Glutamatergic neuron (in vitro differentiated cells): ENCODE measurements around the gene NFATC1. TPM values are rescaled to one million over a fixed set of nuclear protein-coding genes. Genes with fewer than 3 reads are reported as not detected.

Source experiments
- DNase-seq: peaks from one replicate; pipeline ENCODE4 v3.0.0; 2022
- H3K27ac Mint-ChIP-seq: one replicate; pipeline ENCODE4 v1.8.0; 2020; ENCODE audit warnings: mild to moderate bottlenecking, mixed read lengths, inconsistent platforms; ENCODE audit not compliant: unreplicated experiment
- H3K27me3 Mint-ChIP-seq: one replicate; pipeline ENCODE4 v1.8.0; 2020; ENCODE audit warnings: mild to moderate bottlenecking, moderate library complexity, mixed read lengths, inconsistent platforms; ENCODE audit not compliant: unreplicated experiment
- H3K36me3 Mint-ChIP-seq: one replicate; pipeline ENCODE4 v1.8.0; 2020; ENCODE audit warnings: mild to moderate bottlenecking, mixed read lengths, inconsistent platforms; ENCODE audit not compliant: unreplicated experiment
- H3K4me1 Mint-ChIP-seq: one replicate; pipeline ENCODE4 v1.8.0; 2020; ENCODE audit warnings: mild to moderate bottlenecking, low read depth, mixed read lengths, inconsistent platforms; ENCODE audit not compliant: unreplicated experiment
- H3K4me3 Mint-ChIP-seq: one replicate; pipeline ENCODE4 v1.8.0; 2020; ENCODE audit warnings: mild to moderate bottlenecking, mixed read lengths, inconsistent platforms; ENCODE audit not compliant: unreplicated experiment
- H3K9me3 Mint-ChIP-seq: one replicate; pipeline ENCODE4 v1.8.0; 2020; ENCODE audit warnings: mild to moderate bottlenecking, moderate library complexity, mixed read lengths, inconsistent platforms; ENCODE audit not compliant: unreplicated experiment
- CTCF ChIP-seq: fragments of 200-600 bp; sonication (generic); IDR thresholded peaks from one replicate; pipeline ENCODE4 v1.5.0; 2021; ENCODE audit not compliant: partially characterized antibody, unreplicated experiment
- total RNA-seq: library from RNA; stranded (reverse); fragmentation: NEBNext Ultra II Directional; extraction: Animal tissue kit (Norgen Biotek cat#: 25700); gene quantifications from one replicate; pipeline ENCODE4 v1.2.1, GENCODE V29; 2021; ENCODE audit not compliant: unreplicated experiment

Gene NFATC1
- total RNA-seq, 1 donor from 2014 or later, result 5.3 TPM

GRCh38 chr18:79486356-79487182 lies 90.8 kb downstream of the NFATC1 start:
- no peak for TF ChIP-seq CTCF
- H3K27me3 Mint-ChIP-seq, result peaks cover 1% of the 10 kb centered on the region
- peaks cover 7% of the 10 kb centered on the region for H3K9me3 Mint-ChIP-seq
- DNase-seq, result peak; percentile 24
- H3K4me3 Mint-ChIP-seq, result no peak overlapping the region
- no peak overlapping the region for H3K27ac Mint-ChIP-seq
- no peaks in the 10 kb centered on the region for H3K4me1 Mint-ChIP-seq
- no peaks in the 10 kb centered on the region for H3K36me3 Mint-ChIP-seq

- TF ChIP-seq CTCF, result no peak
- H3K4me1 Mint-ChIP-seq, result no peaks in the 10 kb centered on the region
- peaks cover 7% of the 10 kb centered on the region for H3K9me3 Mint-ChIP-seq
- H3K4me3 Mint-ChIP-seq, result no peak overlapping the region
- H3K27me3 Mint-ChIP-seq, result peaks cover 1% of the 10 kb centered on the region
- no peak overlapping the region for H3K27ac Mint-ChIP-seq
- peak; percentile 5 for DNase-seq
- H3K36me3 Mint-ChIP-seq, result no peaks in the 10 kb centered on the region
Observed at GRCh38 chr18:79487183-79487800, 91.6 kb downstream of the NFATC1 start.

- no peak for TF ChIP-seq CTCF
- H3K9me3 Mint-ChIP-seq, result peaks cover 7% of the 10 kb centered on the region
- no peak overlapping the region for H3K27ac Mint-ChIP-seq
- peaks cover 2% of the 10 kb centered on the region for H3K27me3 Mint-ChIP-seq
- H3K4me1 Mint-ChIP-seq, result no peaks in the 10 kb centered on the region
- DNase-seq, result no peak
- H3K36me3 Mint-ChIP-seq, result no peaks in the 10 kb centered on the region
- H3K4me3 Mint-ChIP-seq, result no peak overlapping the region
Observed at GRCh38 chr18:79487801-79488201, 92.1 kb downstream of the NFATC1 start.

GRCh38 chr18:79488311-79489050 lies 92.8 kb downstream of the NFATC1 start:
- Mint-ChIP-seq H3K9me3 (peaks cover 7% of the 10 kb centered on the region), H3K36me3 (no peaks in the 10 kb centered on the region), H3K4me1 (no peaks in the 10 kb centered on the region), H3K4me3 (no peak overlapping the region), H3K27me3 (peaks cover 2% of the 10 kb centered on the region), H3K27ac (no peak overlapping the region)
- TF ChIP-seq CTCF, result no peak
- DNase-seq, result no peak
